ENCODE data around the gene DUSP11.

The DUSP11 gene

DNA sequence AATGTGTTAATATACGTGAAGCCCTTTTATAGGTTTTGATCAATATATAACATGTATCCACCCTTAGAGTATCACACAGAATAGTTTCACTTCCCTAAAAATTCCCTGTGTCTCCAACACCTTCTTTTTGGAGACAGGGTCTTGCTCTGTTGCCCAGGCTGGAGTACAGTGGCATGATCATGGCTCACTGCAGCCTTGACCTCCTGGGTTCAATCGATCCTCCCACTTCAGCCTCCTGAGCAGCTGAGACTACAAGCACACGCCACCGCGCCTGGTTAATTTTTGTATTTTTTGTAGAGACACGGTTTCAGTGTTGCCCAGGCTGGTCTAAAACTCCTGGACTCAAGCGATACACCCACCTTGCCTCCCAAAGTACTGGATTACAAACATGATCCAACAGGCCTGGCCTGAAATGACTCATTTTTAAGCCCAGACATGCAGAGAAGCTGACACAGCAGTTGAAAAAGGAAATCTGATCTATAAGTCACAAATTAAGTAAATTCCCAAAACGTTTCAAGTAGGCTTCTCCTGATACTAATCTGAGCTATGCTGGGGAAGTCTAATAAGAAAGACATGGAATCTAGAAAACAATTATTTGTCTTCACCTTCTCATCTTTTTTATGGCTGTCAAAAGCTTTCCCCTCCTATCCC, 2.9 kb downstream of the DUSP11 start (continued):
- TF ChIP-seq, protein P1, sequence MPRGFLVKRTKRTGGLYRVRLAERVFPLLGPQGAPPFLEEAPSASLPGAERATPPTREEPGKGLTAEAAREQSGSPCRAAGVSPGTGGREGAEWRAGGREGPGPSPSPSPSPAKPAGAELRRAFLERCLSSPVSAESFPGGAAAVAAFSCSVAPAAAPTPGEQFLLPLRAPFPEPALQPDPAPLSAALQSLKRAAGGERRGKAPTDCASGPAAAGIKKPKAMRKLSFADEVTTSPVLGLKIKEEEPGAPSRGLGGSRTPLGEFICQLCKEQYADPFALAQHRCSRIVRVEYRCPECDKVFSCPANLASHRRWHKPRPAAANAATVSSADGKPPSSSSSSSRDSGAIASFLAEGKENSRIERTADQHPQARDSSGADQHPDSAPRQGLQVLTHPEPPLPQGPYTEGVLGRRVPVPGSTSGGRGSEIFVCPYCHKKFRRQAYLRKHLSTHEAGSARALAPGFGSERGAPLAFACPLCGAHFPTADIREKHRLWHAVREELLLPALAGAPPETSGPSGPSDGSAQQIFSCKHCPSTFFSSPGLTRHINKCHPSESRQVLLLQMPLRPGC (tag by site-specific recombination; IDR thresholded peaks at IDR 0.05), result peak; percentile 43; the same call in 1 of the 2 replicates
- TF ChIP-seq ZXDB (tag by site-specific recombination; IDR thresholded peaks at IDR 0.05) (peak; percentile 42; the same call in 1 of the 2 replicates), PRDM1 (tag by site-specific recombination; IDR thresholded peaks at IDR 0.05) (peak; percentile 52; the same call in 1 of the 2 replicates), ZNF366 (tag by site-specific recombination; conservative IDR thresholded peaks at IDR 0.05) (peak; percentile 74)

DNA sequence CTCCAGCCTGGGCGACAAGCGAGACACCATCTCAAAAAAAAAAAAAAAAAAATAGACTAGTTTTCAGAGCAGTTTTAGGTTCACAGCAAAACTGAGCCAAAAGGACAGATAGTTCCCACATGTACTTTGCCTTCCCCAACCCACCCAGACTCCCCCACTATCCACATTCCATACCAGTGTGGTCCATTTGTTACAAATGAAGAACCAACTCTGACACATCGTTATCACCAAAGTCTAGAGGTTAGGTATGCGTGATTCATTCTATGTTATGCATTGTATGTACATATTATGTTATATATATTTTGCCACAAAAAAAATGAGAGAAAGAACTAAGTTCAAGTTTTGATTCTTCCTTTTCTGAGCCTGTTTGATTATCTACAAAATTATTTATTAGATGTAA, 3.5 kb downstream of the DUSP11 start:
- H3K36me3 ChIP-seq (ENCODE audit: control insufficient read depth in 2 of 2, insufficient read depth in 1 of 2, low read length in 2 of 2), result peaks cover 34 to 52% of the 10 kb centered on the region in 2 experiments
- TF ChIP-seq, protein P2, sequence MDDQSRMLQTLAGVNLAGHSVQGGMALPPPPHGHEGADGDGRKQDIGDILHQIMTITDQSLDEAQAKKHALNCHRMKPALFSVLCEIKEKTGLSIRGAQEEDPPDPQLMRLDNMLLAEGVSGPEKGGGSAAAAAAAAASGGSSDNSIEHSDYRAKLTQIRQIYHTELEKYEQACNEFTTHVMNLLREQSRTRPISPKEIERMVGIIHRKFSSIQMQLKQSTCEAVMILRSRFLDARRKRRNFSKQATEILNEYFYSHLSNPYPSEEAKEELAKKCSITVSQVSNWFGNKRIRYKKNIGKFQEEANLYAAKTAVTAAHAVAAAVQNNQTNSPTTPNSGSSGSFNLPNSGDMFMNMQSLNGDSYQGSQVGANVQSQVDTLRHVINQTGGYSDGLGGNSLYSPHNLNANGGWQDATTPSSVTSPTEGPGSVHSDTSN (CRISPR knock-in tag; IDR thresholded peaks at IDR 0.05), result no peak
- TF ChIP-seq ZNF747 (tag by site-specific recombination; IDR thresholded peaks at IDR 0.05) (no peak), ZXDB (tag by site-specific recombination; IDR thresholded peaks at IDR 0.05) (no peak), SP7 (tag by site-specific recombination; IDR thresholded peaks at IDR 0.05) (no peak), ZNF248 (tag by site-specific recombination; IDR thresholded peaks at IDR 0.05) (no peak), ZNF341 (tag by site-specific recombination; IDR thresholded peaks at IDR 0.05; ENCODE audit: low read depth) (no peak), ZNF404 (tag by site-specific recombination; IDR thresholded peaks at IDR 0.05) (no peak), ZNF776 (tag by site-specific recombination; IDR thresholded peaks at IDR 0.05; ENCODE audit: borderline replicate concordance) (no peak), ZNF416 (tag by site-specific recombination; IDR thresholded peaks at IDR 0.05) (no peak), ZNF155 (tag by site-specific recombination; IDR thresholded peaks at IDR 0.05) (no peak), ZNF548 (tag by site-specific recombination; IDR thresholded peaks at IDR 0.05) (no peak), BCL11B (tag by site-specific recombination; IDR thresholded peaks at IDR 0.05; ENCODE audit: low read depth) (no peak), ZNF658 (tag by site-specific recombination; IDR thresholded peaks at IDR 0.05) (no peak), SALL2 (tag by site-specific recombination; IDR thresholded peaks at IDR 0.05; ENCODE audit: borderline replicate concordance) (no peak)
- TF ChIP-seq, protein P3, sequence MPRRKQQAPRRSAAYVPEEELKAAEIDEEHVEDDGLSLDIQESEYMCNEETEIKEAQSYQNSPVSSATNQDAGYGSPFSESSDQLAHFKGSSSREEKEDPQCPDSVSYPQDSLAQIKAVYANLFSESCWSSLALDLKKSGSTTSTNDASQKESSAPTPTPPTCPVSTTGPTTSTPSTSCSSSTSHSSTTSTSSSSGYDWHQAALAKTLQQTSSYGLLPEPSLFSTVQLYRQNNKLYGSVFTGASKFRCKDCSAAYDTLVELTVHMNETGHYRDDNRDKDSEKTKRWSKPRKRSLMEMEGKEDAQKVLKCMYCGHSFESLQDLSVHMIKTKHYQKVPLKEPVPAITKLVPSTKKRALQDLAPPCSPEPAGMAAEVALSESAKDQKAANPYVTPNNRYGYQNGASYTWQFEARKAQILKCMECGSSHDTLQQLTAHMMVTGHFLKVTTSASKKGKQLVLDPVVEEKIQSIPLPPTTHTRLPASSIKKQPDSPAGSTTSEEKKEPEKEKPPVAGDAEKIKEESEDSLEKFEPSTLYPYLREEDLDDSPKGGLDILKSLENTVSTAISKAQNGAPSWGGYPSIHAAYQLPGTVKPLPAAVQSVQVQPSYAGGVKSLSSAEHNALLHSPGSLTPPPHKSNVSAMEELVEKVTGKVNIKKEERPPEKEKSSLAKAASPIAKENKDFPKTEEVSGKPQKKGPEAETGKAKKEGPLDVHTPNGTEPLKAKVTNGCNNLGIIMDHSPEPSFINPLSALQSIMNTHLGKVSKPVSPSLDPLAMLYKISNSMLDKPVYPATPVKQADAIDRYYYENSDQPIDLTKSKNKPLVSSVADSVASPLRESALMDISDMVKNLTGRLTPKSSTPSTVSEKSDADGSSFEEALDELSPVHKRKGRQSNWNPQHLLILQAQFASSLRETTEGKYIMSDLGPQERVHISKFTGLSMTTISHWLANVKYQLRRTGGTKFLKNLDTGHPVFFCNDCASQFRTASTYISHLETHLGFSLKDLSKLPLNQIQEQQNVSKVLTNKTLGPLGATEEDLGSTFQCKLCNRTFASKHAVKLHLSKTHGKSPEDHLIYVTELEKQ (tag by site-specific recombination; IDR thresholded peaks at IDR 0.05; ENCODE audit: borderline replicate concordance), result no peak
- TF ChIP-seq, protein P4, sequence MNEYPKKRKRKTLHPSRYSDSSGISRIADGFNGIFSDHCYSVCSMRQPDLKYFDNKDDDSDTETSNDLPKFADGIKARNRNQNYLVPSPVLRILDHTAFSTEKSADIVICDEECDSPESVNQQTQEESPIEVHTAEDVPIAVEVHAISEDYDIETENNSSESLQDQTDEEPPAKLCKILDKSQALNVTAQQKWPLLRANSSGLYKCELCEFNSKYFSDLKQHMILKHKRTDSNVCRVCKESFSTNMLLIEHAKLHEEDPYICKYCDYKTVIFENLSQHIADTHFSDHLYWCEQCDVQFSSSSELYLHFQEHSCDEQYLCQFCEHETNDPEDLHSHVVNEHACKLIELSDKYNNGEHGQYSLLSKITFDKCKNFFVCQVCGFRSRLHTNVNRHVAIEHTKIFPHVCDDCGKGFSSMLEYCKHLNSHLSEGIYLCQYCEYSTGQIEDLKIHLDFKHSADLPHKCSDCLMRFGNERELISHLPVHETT (tag by site-specific recombination; IDR thresholded peaks at IDR 0.05), result no peak
- TF ChIP-seq, protein P5, sequence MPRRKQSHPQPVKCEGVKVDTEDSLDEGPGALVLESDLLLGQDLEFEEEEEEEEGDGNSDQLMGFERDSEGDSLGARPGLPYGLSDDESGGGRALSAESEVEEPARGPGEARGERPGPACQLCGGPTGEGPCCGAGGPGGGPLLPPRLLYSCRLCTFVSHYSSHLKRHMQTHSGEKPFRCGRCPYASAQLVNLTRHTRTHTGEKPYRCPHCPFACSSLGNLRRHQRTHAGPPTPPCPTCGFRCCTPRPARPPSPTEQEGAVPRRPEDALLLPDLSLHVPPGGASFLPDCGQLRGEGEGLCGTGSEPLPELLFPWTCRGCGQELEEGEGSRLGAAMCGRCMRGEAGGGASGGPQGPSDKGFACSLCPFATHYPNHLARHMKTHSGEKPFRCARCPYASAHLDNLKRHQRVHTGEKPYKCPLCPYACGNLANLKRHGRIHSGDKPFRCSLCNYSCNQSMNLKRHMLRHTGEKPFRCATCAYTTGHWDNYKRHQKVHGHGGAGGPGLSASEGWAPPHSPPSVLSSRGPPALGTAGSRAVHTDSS (tag by site-specific recombination; IDR thresholded peaks at IDR 0.05), result no peak
- TF ChIP-seq, protein P6, sequence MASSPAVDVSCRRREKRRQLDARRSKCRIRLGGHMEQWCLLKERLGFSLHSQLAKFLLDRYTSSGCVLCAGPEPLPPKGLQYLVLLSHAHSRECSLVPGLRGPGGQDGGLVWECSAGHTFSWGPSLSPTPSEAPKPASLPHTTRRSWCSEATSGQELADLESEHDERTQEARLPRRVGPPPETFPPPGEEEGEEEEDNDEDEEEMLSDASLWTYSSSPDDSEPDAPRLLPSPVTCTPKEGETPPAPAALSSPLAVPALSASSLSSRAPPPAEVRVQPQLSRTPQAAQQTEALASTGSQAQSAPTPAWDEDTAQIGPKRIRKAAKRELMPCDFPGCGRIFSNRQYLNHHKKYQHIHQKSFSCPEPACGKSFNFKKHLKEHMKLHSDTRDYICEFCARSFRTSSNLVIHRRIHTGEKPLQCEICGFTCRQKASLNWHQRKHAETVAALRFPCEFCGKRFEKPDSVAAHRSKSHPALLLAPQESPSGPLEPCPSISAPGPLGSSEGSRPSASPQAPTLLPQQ (tag by site-specific recombination; IDR thresholded peaks at IDR 0.05), result no peak
- TF ChIP-seq, protein P7, sequence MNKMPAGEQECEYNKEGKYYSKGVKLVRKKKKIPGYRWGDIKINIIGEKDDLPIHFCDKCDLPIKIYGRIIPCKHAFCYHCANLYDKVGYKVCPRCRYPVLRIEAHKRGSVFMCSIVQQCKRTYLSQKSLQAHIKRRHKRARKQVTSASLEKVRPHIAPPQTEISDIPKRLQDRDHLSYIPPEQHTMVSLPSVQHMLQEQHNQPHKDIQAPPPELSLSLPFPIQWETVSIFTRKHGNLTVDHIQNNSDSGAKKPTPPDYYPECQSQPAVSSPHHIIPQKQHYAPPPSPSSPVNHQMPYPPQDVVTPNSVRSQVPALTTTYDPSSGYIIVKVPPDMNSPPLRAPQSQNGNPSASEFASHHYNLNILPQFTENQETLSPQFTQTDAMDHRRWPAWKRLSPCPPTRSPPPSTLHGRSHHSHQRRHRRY (tag by site-specific recombination; IDR thresholded peaks at IDR 0.05), result no peak
- no peaks in the 10 kb centered on the region for H3K9me3 ChIP-seq (ENCODE audit: control insufficient read depth, insufficient read depth, low read depth, low read length)
- H3K4me3 ChIP-seq (ENCODE audit: low read depth, low read length), result no peak overlapping the region
- H3K27ac ChIP-seq (ENCODE audit: extremely low read depth, low read depth, low read length), result no peak overlapping the region
- H3K4me1 ChIP-seq (ENCODE audit: control insufficient read depth, insufficient read depth, low read length), result no peaks in the 10 kb centered on the region
- CTCF ChIA-PET, result interaction anchor here (0.5 to 1.7 kb wide), 3 partner anchors 375 to 669 kb away, joined by 3 to 4 read pairs (median 3); no protein-coding TSS in a partner anchor
- POLR2A ChIA-PET, result no interaction called here

Measured in HEK293 (cell line).